H1 (cell line): ENCODE measurements around the gene SCN2B. TPM values are rescaled to one million over a fixed set of nuclear protein-coding genes. Genes with fewer than 3 reads are reported as not detected.

ENCODE experiments used
- BRCA1 ChIP-seq: IDR thresholded peaks from 2 replicates; pipeline ENCODE4 v1.6.1; 2012; ENCODE audit warnings: low read depth, low read length, improper control_type of control experiment
- CREB1 ChIP-seq: IDR thresholded peaks from 2 replicates; pipeline ENCODE4 v1.6.1; 2012; ENCODE audit warnings: inconsistent platforms
- KDM4A ChIP-seq: IDR thresholded peaks from one replicate; pipeline ENCODE4 v1.7.1; 2012; ENCODE audit warnings: low read depth, mild to moderate bottlenecking, moderate library complexity, low read length, inconsistent platforms; ENCODE audit not compliant: severe bottlenecking
- SIN3A ChIP-seq, 2 experiments: IDR thresholded peaks in 1 of 2; conservative IDR thresholded peaks in 1 of 2; 2 replicates each; pipeline ENCODE4 v1.6.1; 2011 to 2012; ENCODE audit warnings: low read length in 2 of 2, improper control_type of control experiment in 1 of 2, low read depth in 1 of 2, mild to moderate bottlenecking in 1 of 2
- SP2 ChIP-seq: IDR thresholded peaks from 2 replicates; pipeline ENCODE4 v1.6.1; 2012; ENCODE audit warnings: mild to moderate bottlenecking, low read length, inconsistent platforms
- SUZ12 ChIP-seq: fragments of 200-600 bp; sonication (generic); IDR thresholded peaks from 2 replicates; pipeline ENCODE4 v1.6.1; 2012; ENCODE audit warnings: mild to moderate bottlenecking, inconsistent platforms, low read length, moderate library complexity, mixed read lengths
- polyA plus RNA-seq, 7 experiments: library from polyadenylated mRNA; depleted of rRNA in 3 of 7; stranded (reverse) in 5 of 7; unstranded in 2 of 7; fragments of >200 nt in 5 of 7; fragments of 200-250 nt in 2 of 7; gene quantifications; 1 replicate in 5 of 7; 2 replicates in 1 of 7; 4 replicates in 1 of 7; pipeline versions ENCODE4 v1.2.1 to v1.2.3, GENCODE V29; 2011 to 2013; ENCODE audit warnings: missing spikeins in 2 of 7, mixed read lengths in 2 of 7
- total RNA-seq: library from RNA; stranded (reverse); fragmentation: NEBNext Ultra II Directional; extraction: Animal tissue kit (Norgen Biotek cat#: 25700); gene quantifications from 2 replicates; pipeline ENCODE4 v1.2.1, GENCODE V29; 2021
- TF ChIP-seq, protein P1 (sequence below): IDR thresholded peaks from 2 replicates; pipeline ENCODE4 v1.6.1; 2012; ENCODE audit warnings: inconsistent platforms

Gene SCN2B
- total and polyA plus RNA-seq, 2 of the 8 experiments (the other 6 are each of a cell fraction or from before 2014, with no cell fraction given) = 0.14 to 0.24 TPM

DNA sequence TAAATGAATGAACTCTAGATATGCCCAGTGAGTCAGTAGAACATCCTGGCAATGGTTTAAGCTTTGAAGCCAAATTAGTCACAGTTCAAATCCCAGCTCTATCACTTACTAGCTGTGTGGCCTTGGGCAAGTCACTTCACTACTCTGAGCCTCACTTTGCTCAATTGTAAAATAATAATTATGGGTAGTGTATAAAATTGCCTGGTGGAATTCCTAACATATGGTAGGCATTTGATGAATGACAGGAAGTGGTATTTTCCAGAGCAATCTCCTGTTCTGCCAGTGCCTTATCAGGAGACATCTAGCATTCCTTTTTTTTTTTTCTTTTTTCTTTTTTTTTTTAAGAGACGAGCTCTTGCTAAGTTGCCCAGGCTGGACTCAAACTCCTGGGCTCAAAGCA is 36.9 kb downstream of the SCN2B start (continued):
- TF ChIP-seq SIN3A (conservative IDR thresholded peaks at IDR 0.05 in 1 of 2, IDR thresholded peaks at IDR 0.05 in 1 of 2; ENCODE audit: low read depth in 1 of 2, low read length in 2 of 2) (no peak), KDM4A (no peak), CREB1 (no peak), SUZ12 (no peak), SP2 (no peak), BRCA1 (no peak)
- TF ChIP-seq, protein P1, sequence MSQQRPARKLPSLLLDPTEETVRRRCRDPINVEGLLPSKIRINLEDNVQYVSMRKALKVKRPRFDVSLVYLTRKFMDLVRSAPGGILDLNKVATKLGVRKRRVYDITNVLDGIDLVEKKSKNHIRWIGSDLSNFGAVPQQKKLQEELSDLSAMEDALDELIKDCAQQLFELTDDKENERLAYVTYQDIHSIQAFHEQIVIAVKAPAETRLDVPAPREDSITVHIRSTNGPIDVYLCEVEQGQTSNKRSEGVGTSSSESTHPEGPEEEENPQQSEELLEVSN = no peak
- TF ChIP-seq, all 59 proteins: peak for 0
